NB4 (cell line): ENCODE measurements around the gene PPP1R11.

Source experiments
- CTCF ChIP-seq: IDR thresholded peaks from one replicate; pipeline ENCODE4 v1.5.1; 2012; ENCODE audit warnings: low read depth, low read length
- MYC ChIP-seq: IDR thresholded peaks from 2 replicates; pipeline ENCODE4 v1.6.1; 2011; ENCODE audit warnings: low read depth, low read length

- no peak for TF ChIP-seq MYC
- TF ChIP-seq CTCF, result no peak
Measured at GRCh38 chr6:30062471-30063178, 4.4 kb upstream of the PPP1R11 start.
